Neural cell (in vitro differentiated cells): ENCODE measurements around the gene NR1H4.

ENCODE experiments used
- CTCF ChIP-seq: fragments of 450-650 bp; IDR thresholded peaks from 2 replicates; pipeline ENCODE4 v1.5.1; 2014; ENCODE audit warnings: antibody characterized with exemption, mild to moderate bottlenecking, moderate library complexity; ENCODE audit not compliant: poor library complexity, severe bottlenecking
- EZH2 ChIP-seq: fragments of 200-600, 300-800 bp; shearing (Covaris generic), sonication (generic); IDR thresholded peaks from 2 replicates; pipeline ENCODE4 v1.6.1; 2014; ENCODE audit warnings: antibody characterized with exemption, low read length, borderline replicate concordance, mild to moderate bottlenecking; ENCODE audit not compliant: insufficient read depth, poor library complexity, severe bottlenecking
- MXI1 ChIP-seq: fragments of 450-650 bp; conservative IDR thresholded peaks from 2 replicates; pipeline ENCODE4 v1.6.1; 2014; ENCODE audit warnings: antibody characterized with exemption, mild to moderate bottlenecking; ENCODE audit not compliant: poor library complexity, severe bottlenecking
- RAD21 ChIP-seq: fragments of 450-650 bp; conservative IDR thresholded peaks from 2 replicates; pipeline ENCODE4 v1.6.1; 2014; ENCODE audit warnings: antibody characterized with exemption, mild to moderate bottlenecking, moderate library complexity

- TF ChIP-seq CTCF (no peak), MXI1 (no peak), EZH2 (no peak), RAD21 (no peak)
Measured at GRCh38 chr12:100494538-100494937, 20.9 kb downstream of the NR1H4 start.
